Glutamatergic neuron (in vitro differentiated cells): Measurements from ENCODE around the gene ESR1. TPM values are rescaled to one million over a fixed set of nuclear protein-coding genes. Genes with fewer than 3 reads are reported as not detected.

Experiments used
- DNase-seq: peaks from one replicate; pipeline ENCODE4 v3.0.0; 2022
- H3K27ac Mint-ChIP-seq: one replicate; pipeline ENCODE4 v1.8.0; 2020; ENCODE audit warnings: mild to moderate bottlenecking, mixed read lengths, inconsistent platforms; ENCODE audit not compliant: unreplicated experiment
- H3K27me3 Mint-ChIP-seq: one replicate; pipeline ENCODE4 v1.8.0; 2020; ENCODE audit warnings: mild to moderate bottlenecking, moderate library complexity, mixed read lengths, inconsistent platforms; ENCODE audit not compliant: unreplicated experiment
- H3K36me3 Mint-ChIP-seq: one replicate; pipeline ENCODE4 v1.8.0; 2020; ENCODE audit warnings: mild to moderate bottlenecking, mixed read lengths, inconsistent platforms; ENCODE audit not compliant: unreplicated experiment
- H3K4me1 Mint-ChIP-seq: one replicate; pipeline ENCODE4 v1.8.0; 2020; ENCODE audit warnings: mild to moderate bottlenecking, low read depth, mixed read lengths, inconsistent platforms; ENCODE audit not compliant: unreplicated experiment
- H3K4me3 Mint-ChIP-seq: one replicate; pipeline ENCODE4 v1.8.0; 2020; ENCODE audit warnings: mild to moderate bottlenecking, mixed read lengths, inconsistent platforms; ENCODE audit not compliant: unreplicated experiment
- H3K9me3 Mint-ChIP-seq: one replicate; pipeline ENCODE4 v1.8.0; 2020; ENCODE audit warnings: mild to moderate bottlenecking, moderate library complexity, mixed read lengths, inconsistent platforms; ENCODE audit not compliant: unreplicated experiment
- CTCF ChIP-seq: fragments of 200-600 bp; sonication (generic); IDR thresholded peaks from one replicate; pipeline ENCODE4 v1.5.0; 2021; ENCODE audit not compliant: partially characterized antibody, unreplicated experiment
- total RNA-seq: library from RNA; stranded (reverse); fragmentation: NEBNext Ultra II Directional; extraction: Animal tissue kit (Norgen Biotek cat#: 25700); gene quantifications from one replicate; pipeline ENCODE4 v1.2.1, GENCODE V29; 2021; ENCODE audit not compliant: unreplicated experiment

Gene ESR1
- total RNA-seq, 1 donor from 2014 or later = not detected

- H3K27ac Mint-ChIP-seq = no peak overlapping the region
- DNase-seq = no peak
- no peak for TF ChIP-seq CTCF
- H3K36me3 Mint-ChIP-seq = no peaks in the 10 kb centered on the region
- no peaks in the 10 kb centered on the region for H3K9me3 Mint-ChIP-seq
- no peaks in the 10 kb centered on the region for H3K4me1 Mint-ChIP-seq
- H3K27me3 Mint-ChIP-seq = no peaks in the 10 kb centered on the region
- H3K4me3 Mint-ChIP-seq = no peak overlapping the region
Observed at GRCh38 chr6:151916680-151917164, 109.2 kb downstream of the ESR1 start.

GRCh38 chr6:151917531-151918329 is 110.2 kb downstream of the ESR1 start:
- no peaks in the 10 kb centered on the region for H3K27me3 Mint-ChIP-seq
- H3K4me1 Mint-ChIP-seq = no peaks in the 10 kb centered on the region
- no peaks in the 10 kb centered on the region for H3K36me3 Mint-ChIP-seq
- H3K4me3 Mint-ChIP-seq = no peak overlapping the region
- no peak for DNase-seq
- H3K27ac Mint-ChIP-seq = no peak overlapping the region
- no peaks in the 10 kb centered on the region for H3K9me3 Mint-ChIP-seq
- TF ChIP-seq CTCF = no peak

GRCh38 chr6:151940307-151940706 is 132.8 kb downstream of the ESR1 start:
- no peak overlapping the region for H3K4me3 Mint-ChIP-seq
- no peaks in the 10 kb centered on the region for H3K9me3 Mint-ChIP-seq
- H3K27ac Mint-ChIP-seq = no peak overlapping the region
- H3K27me3 Mint-ChIP-seq = no peaks in the 10 kb centered on the region
- H3K4me1 Mint-ChIP-seq = no peaks in the 10 kb centered on the region
- TF ChIP-seq CTCF = no peak
- no peak for DNase-seq
- no peaks in the 10 kb centered on the region for H3K36me3 Mint-ChIP-seq

- no peaks in the 10 kb centered on the region for H3K4me1 Mint-ChIP-seq
- no peaks in the 10 kb centered on the region for H3K27me3 Mint-ChIP-seq
- DNase-seq = no peak
- H3K9me3 Mint-ChIP-seq = peaks cover 2% of the 10 kb centered on the region
- no peak for TF ChIP-seq CTCF
- H3K36me3 Mint-ChIP-seq = no peaks in the 10 kb centered on the region
- H3K4me3 Mint-ChIP-seq = no peak overlapping the region
- no peak overlapping the region for H3K27ac Mint-ChIP-seq
Observed at GRCh38 chr6:151948002-151948743, 140.7 kb downstream of the ESR1 start.

- peaks cover 5% of the 10 kb centered on the region for H3K27me3 Mint-ChIP-seq
- DNase-seq = no peak
- H3K27ac Mint-ChIP-seq = no peak overlapping the region
- H3K4me3 Mint-ChIP-seq = no peak overlapping the region
- no peaks in the 10 kb centered on the region for H3K4me1 Mint-ChIP-seq
- no peaks in the 10 kb centered on the region for H3K9me3 Mint-ChIP-seq
- H3K36me3 Mint-ChIP-seq = peaks cover 4% of the 10 kb centered on the region
- TF ChIP-seq CTCF = no peak
Observed at GRCh38 chr6:151958332-151958731, 150.8 kb downstream of the ESR1 start.
